GM19351 (cell line): Measurements from ENCODE around the gene PHYHIPL.

Experiments used
- ATAC-seq: cut with Tn5 transposase; IDR thresholded peaks from one replicate; pipeline ENCODE4 v1.9.1; 2021; ENCODE audit warnings: mild to moderate bottlenecking, moderate library complexity; ENCODE audit not compliant: unreplicated experiment

The PHYHIPL gene

DNA sequence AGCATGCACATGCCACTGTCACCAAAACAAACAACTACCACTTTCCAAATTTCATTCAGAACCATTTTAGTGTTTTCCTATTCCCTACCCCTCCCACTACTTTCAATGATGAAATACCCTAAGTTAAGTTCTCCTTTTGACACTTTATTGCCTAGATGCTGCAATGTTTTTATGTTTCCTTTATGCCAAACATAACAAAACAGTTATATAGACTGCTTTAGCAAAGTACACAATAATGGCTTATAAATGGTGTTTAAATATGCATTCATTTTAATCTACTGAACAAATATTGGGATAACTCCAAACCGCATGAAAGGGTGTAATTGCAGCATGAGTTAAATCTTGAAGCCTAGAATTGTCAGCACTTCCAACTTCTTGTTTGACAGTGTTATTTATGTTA lies 69.2 kb downstream of the PHYHIPL start:
- no peak for ATAC-seq

DNA sequence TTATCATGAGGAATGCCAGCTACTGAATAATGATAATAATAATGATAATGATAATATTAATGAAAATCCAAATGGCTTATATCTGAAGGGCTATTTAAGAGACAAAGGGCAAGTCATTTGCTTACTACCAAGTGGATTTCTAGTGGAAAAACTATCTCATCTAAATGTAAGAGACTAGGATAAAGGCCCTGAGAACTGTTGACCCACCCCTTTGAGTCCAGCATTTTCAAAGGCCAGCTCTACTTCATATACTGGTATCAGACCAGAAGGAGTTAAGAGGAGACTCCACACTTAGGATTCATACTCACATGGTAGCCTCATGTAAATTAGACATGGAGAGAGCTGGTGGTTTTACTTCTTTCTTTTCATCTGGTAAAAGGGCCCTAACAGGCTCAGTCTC lies 76.0 kb downstream of the PHYHIPL start:
- no peak for ATAC-seq

DNA sequence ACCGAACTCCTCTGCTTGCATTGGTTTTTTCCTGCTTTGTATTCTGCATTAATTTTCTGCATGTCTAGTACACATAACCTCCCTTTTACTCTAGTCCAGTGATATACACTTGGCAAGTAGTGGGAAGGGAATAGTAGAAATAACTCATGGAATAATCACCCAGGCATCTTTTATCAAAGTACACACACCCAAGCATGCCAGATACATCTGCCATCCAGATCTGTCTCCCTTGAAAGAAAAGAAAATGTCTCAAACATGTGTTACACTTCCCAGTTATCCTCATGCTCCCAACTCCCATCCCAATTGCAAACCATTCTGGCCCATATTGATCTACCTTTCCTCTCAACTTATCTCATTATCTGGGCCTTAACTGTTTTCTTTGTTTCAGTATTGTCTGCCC lies 79.0 kb downstream of the PHYHIPL start:
- no peak for ATAC-seq

- ATAC-seq: no peak
Measured at GRCh38 chr10:59257224-59257623, 80.8 kb downstream of the PHYHIPL start.

- no peak for ATAC-seq
Measured at GRCh38 chr10:59258890-59259289, 82.4 kb downstream of the PHYHIPL start.

GRCh38 chr10:59265141-59265540 lies 88.7 kb downstream of the PHYHIPL start:
- no peak for ATAC-seq

DNA sequence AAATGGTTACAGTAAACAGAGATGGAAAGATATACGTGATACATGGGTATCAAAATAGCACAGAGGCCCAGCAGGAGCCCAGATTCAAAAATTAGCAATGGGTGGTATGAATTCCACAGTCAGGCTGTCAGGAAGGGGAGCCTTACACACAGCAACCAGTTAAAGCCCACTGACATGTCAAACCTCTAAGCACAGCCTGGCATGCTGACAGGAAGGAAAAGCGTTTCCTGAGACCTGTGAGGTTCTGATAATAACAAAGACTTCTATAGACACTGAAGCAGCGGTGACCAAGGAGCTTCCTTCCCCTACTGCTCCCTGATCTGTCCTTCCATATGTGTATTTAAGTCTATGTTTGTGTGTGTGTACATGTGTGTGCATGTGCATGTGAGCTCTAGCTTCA lies 89.9 kb downstream of the PHYHIPL start:
- ATAC-seq: no peak

- no peak for ATAC-seq
Measured at GRCh38 chr10:59268460-59268859, 92.0 kb downstream of the PHYHIPL start.

- no peak for ATAC-seq
Measured at GRCh38 chr10:59269651-59270050, 93.2 kb downstream of the PHYHIPL start.

GRCh38 chr10:59270492-59270891 lies 94.0 kb downstream of the PHYHIPL start:
- ATAC-seq: no peak

DNA sequence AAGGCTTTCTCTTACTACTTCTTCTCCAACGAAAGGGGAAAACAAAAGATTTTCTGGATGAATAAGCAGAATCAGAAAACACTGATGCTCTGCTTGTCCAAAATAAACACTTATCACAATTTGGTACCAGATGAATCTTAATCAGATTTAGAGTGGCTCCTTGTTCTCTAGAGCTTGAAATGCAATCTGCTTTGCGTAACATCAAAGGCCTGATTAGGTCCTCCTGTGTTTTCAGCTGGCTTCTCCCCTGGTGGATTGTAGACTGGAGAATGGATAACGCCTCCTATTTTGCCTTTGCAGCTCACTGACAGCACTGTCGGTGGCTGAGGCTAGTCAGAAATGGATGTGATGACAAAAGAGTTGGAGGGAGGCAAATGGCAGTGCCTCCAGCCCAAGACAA lies 94.7 kb downstream of the PHYHIPL start:
- no peak for ATAC-seq

DNA sequence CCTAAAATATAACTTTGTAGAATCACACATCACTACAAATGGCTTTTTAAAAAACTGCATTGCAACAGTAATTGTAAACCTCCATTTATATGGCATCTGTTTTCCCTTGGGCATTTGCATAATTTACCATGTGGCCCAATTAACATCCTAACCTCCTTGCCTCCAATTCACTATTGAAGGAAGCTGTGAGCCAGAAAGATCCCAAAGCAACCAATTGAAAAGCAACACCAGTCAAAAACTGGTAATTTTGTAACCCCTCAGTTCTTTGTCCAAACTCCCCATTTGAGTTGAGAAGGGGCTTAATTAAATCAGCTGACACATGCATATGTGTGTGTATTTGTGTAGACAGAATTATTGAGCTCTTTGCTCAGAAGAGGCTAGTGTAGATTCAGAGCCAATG lies 95.6 kb downstream of the PHYHIPL start:
- ATAC-seq: no peak

- ATAC-seq: no peak
Measured at GRCh38 chr10:59273445-59273844, 97.0 kb downstream of the PHYHIPL start.

DNA sequence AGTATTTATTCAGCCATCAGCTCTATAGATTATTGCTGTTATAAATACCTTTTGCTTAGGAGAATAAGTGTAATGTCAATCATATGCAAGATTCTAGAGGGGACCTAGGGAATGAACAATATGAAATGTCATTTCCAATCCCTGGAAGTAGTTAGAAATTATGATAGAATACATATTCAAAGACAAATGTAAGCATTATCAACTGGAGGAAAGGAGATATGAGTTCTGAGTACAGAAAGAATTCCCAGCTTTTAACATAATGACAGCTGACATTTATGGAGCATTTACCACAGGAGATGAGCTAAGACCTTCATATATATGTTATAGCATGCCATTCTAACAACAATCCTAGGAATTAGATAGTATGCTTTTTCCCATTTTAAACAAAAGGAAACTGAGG lies 99.7 kb downstream of the PHYHIPL start:
- ATAC-seq: no peak

- ATAC-seq: no peak
Measured at GRCh38 chr10:59276919-59277318, 100.5 kb downstream of the PHYHIPL start.

- no peak for ATAC-seq
Measured at GRCh38 chr10:59279476-59279875, 103.0 kb downstream of the PHYHIPL start.

DNA sequence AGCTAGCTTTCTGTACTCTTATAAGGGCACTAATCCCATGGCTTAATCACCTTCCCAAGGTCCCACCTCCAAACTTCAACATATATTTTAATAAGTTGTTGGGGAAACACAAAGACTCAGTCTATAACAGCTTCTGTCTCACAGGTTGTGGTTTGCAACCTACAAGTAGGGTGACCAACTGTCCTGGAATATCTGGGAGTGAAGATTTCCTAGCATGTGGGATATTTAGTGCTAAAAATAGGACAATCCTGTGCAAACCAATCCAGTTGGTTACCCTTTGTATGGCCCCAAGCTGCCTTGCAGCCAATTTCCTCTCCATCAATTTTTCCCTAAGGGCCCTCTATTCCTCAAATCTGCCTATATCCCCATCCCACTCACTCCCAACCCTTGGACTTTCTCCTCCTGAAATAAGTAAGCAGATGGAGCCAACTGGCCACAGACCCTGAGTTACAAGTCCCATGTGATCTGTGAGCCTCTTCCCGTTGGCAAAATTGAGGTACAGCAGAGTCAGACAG lies 103.6 kb downstream of the PHYHIPL start:
- ATAC-seq: no peak

GRCh38 chr10:59281861-59282260 lies 105.4 kb downstream of the PHYHIPL start:
- ATAC-seq: no peak

DNA sequence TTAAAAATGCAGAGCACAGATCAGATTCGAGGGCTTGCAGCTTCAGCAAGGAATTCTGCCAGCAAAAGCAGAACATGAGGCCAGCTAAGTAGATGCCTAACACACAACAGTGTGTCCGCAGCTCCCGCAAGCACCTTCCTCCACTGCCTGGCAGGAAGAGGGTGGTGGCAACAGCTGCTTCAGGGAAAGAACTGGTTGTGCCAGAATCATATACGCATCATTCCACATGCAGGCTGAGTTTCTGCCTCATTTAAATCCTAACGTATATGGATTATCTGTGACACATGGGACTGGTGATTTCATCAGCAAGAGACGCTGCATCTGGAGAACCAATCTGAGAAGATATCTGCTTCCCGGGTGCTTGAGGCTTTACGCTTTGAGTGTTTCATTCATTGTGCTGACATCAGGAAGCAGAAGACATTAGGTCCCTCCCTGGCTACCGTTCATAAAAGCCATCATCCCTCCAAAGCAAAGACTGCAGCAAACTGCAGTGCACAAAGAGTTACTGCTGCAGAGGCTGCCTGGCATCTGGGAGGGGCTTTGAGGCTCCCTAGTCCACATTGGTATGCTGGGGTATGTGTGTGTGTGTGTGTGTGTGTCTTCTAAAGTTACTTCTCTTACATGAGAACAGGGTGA lies 107.1 kb downstream of the PHYHIPL start:
- no peak for ATAC-seq

DNA sequence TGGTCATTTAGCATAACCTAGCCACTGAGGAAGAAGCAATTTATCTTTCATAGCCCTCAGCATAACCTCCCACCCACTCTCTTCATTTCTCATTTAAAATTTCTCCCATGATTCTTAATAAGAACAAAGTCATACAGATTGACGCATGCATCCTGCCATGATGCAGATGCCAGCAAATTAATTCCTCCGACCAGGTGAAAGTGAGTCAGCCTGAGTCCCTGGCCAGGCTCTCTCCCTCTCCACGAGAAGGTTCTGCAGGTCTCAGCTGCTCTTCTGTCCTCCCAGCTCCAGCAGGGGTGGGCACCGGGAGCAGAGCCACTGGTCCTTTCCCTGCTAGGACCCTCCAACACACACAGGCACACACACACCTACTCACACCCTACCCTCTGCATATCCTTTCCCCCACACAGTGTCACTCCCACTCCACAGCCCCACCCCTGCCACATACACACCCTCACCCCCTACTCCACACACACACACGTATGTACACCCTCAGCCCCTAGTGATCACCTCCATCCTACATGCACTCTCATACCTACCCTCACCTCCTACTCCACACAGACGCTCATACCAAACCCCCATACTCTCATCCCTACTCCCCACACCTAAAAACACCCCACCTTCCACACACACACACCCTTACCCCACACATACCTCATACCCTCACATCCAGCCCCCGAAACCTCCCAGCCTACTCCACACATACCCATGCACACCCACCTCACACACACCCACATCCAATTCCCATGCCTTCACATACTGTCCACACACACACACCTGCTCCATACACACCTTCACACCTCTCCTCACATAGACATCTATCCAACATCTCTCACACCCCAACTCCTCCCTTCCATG lies 107.9 kb downstream of the PHYHIPL start:
- ATAC-seq: no peak

- ATAC-seq: no peak
Measured at GRCh38 chr10:59285073-59285472, 108.6 kb downstream of the PHYHIPL start.

DNA sequence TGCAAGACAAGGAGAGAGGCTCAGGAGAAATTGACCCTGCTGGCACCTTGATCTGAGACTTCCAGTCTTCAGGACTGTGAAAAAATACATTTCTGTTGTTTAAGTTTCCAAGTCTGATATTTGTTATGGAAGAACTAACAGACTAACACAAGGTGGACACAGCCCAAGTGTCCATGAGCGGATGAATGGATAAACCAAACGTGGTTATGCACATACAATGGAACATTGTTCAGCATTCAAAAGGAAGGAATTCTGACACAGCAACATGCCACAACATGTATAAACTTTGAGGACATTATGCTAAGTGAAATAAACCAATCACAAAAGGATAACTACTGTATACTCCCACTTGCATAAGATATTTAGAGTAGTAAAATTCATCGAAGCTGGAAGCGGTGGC lies 109.4 kb downstream of the PHYHIPL start:
- ATAC-seq: no peak
